Esophagus squamous epithelium (tissue), 5 donors: ENCODE results near the gene INTU. TPM values are rescaled to one million over a fixed set of nuclear protein-coding genes. Genes with fewer than 3 reads are reported as not detected.
A peak's percentile ranks its signal among the peaks of the same experiment; 100 is the strongest.

Experiments used
- DNase-seq: peaks from one replicate; lab custom pipeline; 2025; lab: John Stamatoyannopoulos, UW
- H3K27ac ChIP-seq, 4 donors: fragments of 200-600 bp; sonication (generic); one replicate each; pipeline ENCODE4 v1.5.1; 2016 to 2019; ENCODE audit warnings: mild to moderate bottlenecking in 1 of 4
- H3K27me3 ChIP-seq, 4 donors: fragments of 200-600 bp; sonication (generic); 1 replicate in 3 of 4; 2 replicates in 1 of 4; pipeline versions ENCODE4 v1.5.1 to v1.6.0; 2017 to 2021; ENCODE audit warnings: antibody characterized with exemption in 1 of 4
- H3K36me3 ChIP-seq, 3 donors: fragments of 200-600 bp; sonication (generic); one replicate each; pipeline ENCODE4 v1.5.1; 2016 to 2019
- H3K4me1 ChIP-seq, 3 donors: fragments of 200-600 bp; sonication (generic); one replicate each; pipeline ENCODE4 v1.5.1; 2017 to 2019
- H3K4me3 ChIP-seq, 4 donors: fragments of 200-600 bp; sonication (generic); 1 replicate in 3 of 4; 2 replicates in 1 of 4; pipeline ENCODE4 v1.5.1; 2016 to 2019; ENCODE audit warnings: mild to moderate bottlenecking in 2 of 4, moderate library complexity in 1 of 4
- H3K9me3 ChIP-seq, 3 donors: fragments of 200-600 bp; sonication (generic); one replicate each; pipeline ENCODE4 v1.5.1; 2016 to 2019
- CTCF ChIP-seq, 6 experiments: fragments of 450-650 bp in 4 of 6; fragments of 200-600 bp in 2 of 6; sonication (generic) in 2 of 6; IDR thresholded peaks; one replicate each; pipeline ENCODE4 v1.5.1; 2016 to 2019; ENCODE audit warnings: antibody characterized with exemption in 6 of 6, mild to moderate bottlenecking in 4 of 6, moderate library complexity in 4 of 6
- POLR2A ChIP-seq, 4 donors: fragments of 450-650 bp; IDR thresholded peaks; one replicate each; pipeline ENCODE4 v1.6.1; 2017; ENCODE audit warnings: antibody characterized with exemption in 4 of 4, mild to moderate bottlenecking in 4 of 4, moderate library complexity in 3 of 4
- WGBS, 2 donors: methylation state at CpG; one replicate each; pipeline ENCODE4 v1.1.5; 2018; 5-methylcytosine and 5-hydroxymethylcytosine counted together
- intact Hi-C: fragments of 100-400 bp; cut with DNase I; formaldehyde crosslinking; loops from one replicate; pipeline ENCODE4 v1.15.0; 2022
- total RNA-seq, 4 donors: library from RNA; depleted of rRNA; stranded (reverse); fragments of >200 nt; gene quantifications; one replicate each; pipeline ENCODE4 v1.1.0, GENCODE V29; 2016
- donor health status: DM: yes; HTN: yes; CAD: no.

INTU gene
- total RNA-seq, 4 donors from 2014 or later: 4.3 to 11.4 (median 6.1) TPM

- Histone ChIP-seq H3K4me1 (no peaks in the 10 kb centered on the region), H3K36me3 (no peaks in the 10 kb centered on the region), H3K27ac (no peak overlapping the region), H3K4me3 (no peak overlapping the region), H3K27me3 (no peaks in the 10 kb centered on the region), H3K9me3 (no peaks in the 10 kb centered on the region)
- 15 to 19% methylated on average over 8 of the region's 8 CpGs for WGBS, 2 donors
- intact Hi-C loops: loop anchor here (5.0 kb wide), 1 partner anchor 125 kb away; no protein-coding TSS in a partner anchor
- TF ChIP-seq CTCF (IDR thresholded peaks at IDR 0.05): peak in 5 of 6 experiments; percentile 42 to 66 (median 52)
- TF ChIP-seq POLR2A (IDR thresholded peaks at IDR 0.05): no peak
- no peak for DNase-seq
Observed at GRCh38 chr4:127732623-127733328, 100.0 kb downstream of the INTU start.

DNA sequence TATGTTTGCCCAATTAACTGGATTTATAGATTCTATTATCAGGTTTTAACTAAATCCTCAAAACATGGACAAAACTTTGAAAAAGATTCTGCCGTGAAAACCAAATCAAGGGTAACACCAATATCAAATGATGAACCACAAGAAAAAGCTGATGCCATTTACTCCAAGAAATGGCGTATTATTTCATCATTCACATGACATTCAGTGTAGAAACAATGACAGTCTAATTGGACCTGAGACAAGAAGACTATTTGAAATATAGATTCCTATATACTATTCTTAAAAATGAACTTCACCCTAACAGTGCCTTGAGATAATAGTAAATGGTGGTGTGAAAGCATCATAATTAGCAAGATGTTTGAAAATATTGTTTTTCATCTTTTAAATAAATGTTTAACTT lies 102.2 kb downstream of the INTU start:
- Histone ChIP-seq H3K4me1 (no peaks in the 10 kb centered on the region), H3K9me3 (no peaks in the 10 kb centered on the region), H3K27me3 (no peaks in the 10 kb centered on the region), H3K4me3 (no peak overlapping the region), H3K36me3 (no peaks in the 10 kb centered on the region), H3K27ac (no peak overlapping the region)
- 65 to 85% methylated on average over 2 of the region's 2 CpGs for WGBS, 2 donors
- TF ChIP-seq POLR2A (IDR thresholded peaks at IDR 0.05): no peak
- TF ChIP-seq CTCF (IDR thresholded peaks at IDR 0.05): no peak
- no peak for DNase-seq
- intact Hi-C loops: loop anchor here (5.0 kb wide), 1 partner anchor 128 kb away; no protein-coding TSS in a partner anchor

GRCh38 chr4:127737295-127737694 lies 104.5 kb downstream of the INTU start:
- no peak for DNase-seq
- Histone ChIP-seq H3K27me3 (no peaks in the 10 kb centered on the region), H3K27ac (no peak overlapping the region), H3K9me3 (no peaks in the 10 kb centered on the region), H3K4me3 (no peak overlapping the region), H3K4me1 (no peaks in the 10 kb centered on the region), H3K36me3 (no peaks in the 10 kb centered on the region)
- intact Hi-C loops: no loop called here
- TF ChIP-seq POLR2A (IDR thresholded peaks at IDR 0.05) (no peak), CTCF (IDR thresholded peaks at IDR 0.05) (no peak)
- WGBS, 2 donors: 57 to 60% methylated on average over 4 of the region's 4 CpGs

DNA sequence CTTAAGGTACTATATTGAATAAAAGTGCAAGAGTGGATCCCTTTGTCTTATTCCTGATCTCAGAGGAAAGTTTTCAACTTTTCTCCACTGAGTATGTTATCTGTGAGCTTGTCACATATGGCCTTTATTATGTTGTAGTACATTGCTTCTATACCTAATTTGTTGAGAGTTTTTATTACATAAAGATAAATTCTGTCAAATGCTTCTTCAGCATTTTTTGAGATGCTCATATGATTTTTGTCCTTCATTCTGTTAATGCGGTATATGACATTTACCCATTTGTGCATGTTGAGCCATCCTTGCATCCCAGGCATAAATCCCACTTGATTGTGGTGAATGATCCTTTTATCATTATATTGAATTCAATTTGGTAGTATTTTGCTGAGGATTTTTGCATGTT lies 108.5 kb downstream of the INTU start:
- no peak for TF ChIP-seq POLR2A (IDR thresholded peaks at IDR 0.05)
- TF ChIP-seq CTCF (IDR thresholded peaks at IDR 0.05): no peak
- no peaks in the 10 kb centered on the region for H3K4me1 ChIP-seq
- no peaks in the 10 kb centered on the region for H3K36me3 ChIP-seq
- no peaks in the 10 kb centered on the region for H3K9me3 ChIP-seq
- DNase-seq: no peak
- H3K27ac ChIP-seq: no peak overlapping the region
- H3K27me3 ChIP-seq: no peaks in the 10 kb centered on the region
- H3K4me3 ChIP-seq: no peak overlapping the region
- intact Hi-C loops: no loop called here
- WGBS, 2 donors: 97 to 100% methylated on average over 1 of the region's 1 CpG

GRCh38 chr4:127747883-127748282 lies 115.1 kb downstream of the INTU start:
- Histone ChIP-seq H3K9me3 (peaks cover 0 to 12% (median 0%) of the 10 kb centered on the region in 3 donors), H3K4me1 (no peaks in the 10 kb centered on the region), H3K27ac (no peak overlapping the region), H3K36me3 (no peaks in the 10 kb centered on the region), H3K4me3 (no peak overlapping the region), H3K27me3 (no peaks in the 10 kb centered on the region)
- intact Hi-C loops: no loop called here
- WGBS, 2 donors: 86 to 92% methylated on average over 3 to 4 of the region's 4 CpGs
- DNase-seq: no peak
- TF ChIP-seq POLR2A (IDR thresholded peaks at IDR 0.05): no peak
- TF ChIP-seq CTCF (IDR thresholded peaks at IDR 0.05): no peak
